Left lobe of liver (tissue), 2 donors: ENCODE measurements around the gene MAGEA11. TPM values are rescaled to one million over a fixed set of nuclear protein-coding genes. Genes with fewer than 3 reads are reported as not detected.
"Not testable (repeated sequence)": the region's sequence is repeated elsewhere in the genome, so short reads cannot be mapped to it uniquely, and the experiment has no call there.

Experiments
- ATAC-seq: fragments of 200-7000 bp; cut with Tn5 transposase; one replicate; pipeline ENCODE4 v1.9.1; 2020; ENCODE audit warnings: mild to moderate bottlenecking, moderate library complexity
- DNase-seq: peaks from one replicate; pipeline ENCODE4 v3.0.0-alpha.2; 2020; ENCODE audit warnings: low spot score
- total RNA-seq: library from RNA; stranded (reverse); gene quantifications from one replicate; pipeline ENCODE4 v1.2.1, GENCODE V29; 2021
- donor health status: DM: no; HTN: no; CAD: no; lungs with moderate emphysema.
- donor health status: DM: no; HTN: yes; CAD: no.

The MAGEA11 gene
- total RNA-seq: not detected

- no peak for ATAC-seq
- DNase-seq: no peak
Observed at GRCh38 chrX:149711545-149712236, at the start of gene MAGEA11. Gene MAGEA11 (plus strand): TSS chrX:149712060. CDS start chrX:149713160, 1,100 bp downstream.

GRCh38 chrX:149675088-149675487, 36.8 kb upstream of the MAGEA11 start:
- not testable (repeated sequence) for DNase-seq, ATAC-seq

- not testable (repeated sequence) for ATAC-seq, DNase-seq
Observed at GRCh38 chrX:149675554-149675953, 36.3 kb upstream of the MAGEA11 start.

GRCh38 chrX:149679164-149679678, 32.6 kb upstream of the MAGEA11 start:
- not testable (repeated sequence) for ATAC-seq

GRCh38 chrX:149681182-149681581, 30.7 kb upstream of the MAGEA11 start:
- no peak for DNase-seq
- ATAC-seq: no peak

More at GRCh38 chrX:149679164-149679678, 32.6 kb upstream of the MAGEA11 start:
- DNase-seq: not testable (repeated sequence)

- ATAC-seq (no peak), DNase-seq (no peak)
Observed at GRCh38 chrX:149682031-149682430, 29.8 kb upstream of the MAGEA11 start.

- no peak for ATAC-seq
- no peak for DNase-seq
Observed at GRCh38 chrX:149682956-149683947, 28.6 kb upstream of the MAGEA11 start.

GRCh38 chrX:149683966-149684730, 27.7 kb upstream of the MAGEA11 start:
- ATAC-seq: no peak

GRCh38 chrX:149687991-149688390, 23.9 kb upstream of the MAGEA11 start:
- DNase-seq (no peak), ATAC-seq (no peak)

More at GRCh38 chrX:149683966-149684730, 27.7 kb upstream of the MAGEA11 start:
- no peak for DNase-seq

GRCh38 chrX:149688552-149688951, 23.3 kb upstream of the MAGEA11 start:
- no peak for ATAC-seq
- DNase-seq: no peak

- ATAC-seq (no peak), DNase-seq (no peak)
Observed at GRCh38 chrX:149691794-149692193, 20.1 kb upstream of the MAGEA11 start.

GRCh38 chrX:149692686-149693272, 19.1 kb upstream of the MAGEA11 start:
- not testable (repeated sequence) for ATAC-seq, DNase-seq

- DNase-seq: no peak
- ATAC-seq: no peak
Observed at GRCh38 chrX:149699761-149700160, 12.1 kb upstream of the MAGEA11 start.

- ATAC-seq: no peak
- no peak for DNase-seq
Observed at GRCh38 chrX:149704664-149705063, 7.2 kb upstream of the MAGEA11 start.

- DNase-seq: no peak
- no peak for ATAC-seq
Observed at GRCh38 chrX:149707147-149707901, 4.5 kb upstream of the MAGEA11 start.

- ATAC-seq: no peak
Observed at GRCh38 chrX:149712831-149713230, 971 bp downstream of the MAGEA11 start.

GRCh38 chrX:149713279-149714050, 1.6 kb downstream of the MAGEA11 start:
- ATAC-seq: no peak
- DNase-seq: no peak

More at GRCh38 chrX:149712831-149713230, 971 bp downstream of the MAGEA11 start:
- no peak for DNase-seq

GRCh38 chrX:149715468-149715867, 3.6 kb downstream of the MAGEA11 start:
- no peak for ATAC-seq
- DNase-seq: no peak

GRCh38 chrX:149716632-149717031, 4.8 kb downstream of the MAGEA11 start:
- DNase-seq: no peak
- ATAC-seq: no peak
